SK-N-SH (cell line): ENCODE measurements around the gene HLA-DPA1.

Experiments
- CHD2 ChIP-seq: fragments of 150-350 bp; IDR thresholded peaks from 2 replicates; pipeline ENCODE4 v1.6.1; 2018; ENCODE audit warnings: low read length; ENCODE audit not compliant: partially characterized antibody
- TF ChIP-seq, protein P1 (sequence below): IDR thresholded peaks from 2 replicates; pipeline ENCODE4 v1.6.1; 2012; ENCODE audit warnings: mild to moderate bottlenecking, low read depth, low read length, moderate library complexity

- TF ChIP-seq, protein P1, sequence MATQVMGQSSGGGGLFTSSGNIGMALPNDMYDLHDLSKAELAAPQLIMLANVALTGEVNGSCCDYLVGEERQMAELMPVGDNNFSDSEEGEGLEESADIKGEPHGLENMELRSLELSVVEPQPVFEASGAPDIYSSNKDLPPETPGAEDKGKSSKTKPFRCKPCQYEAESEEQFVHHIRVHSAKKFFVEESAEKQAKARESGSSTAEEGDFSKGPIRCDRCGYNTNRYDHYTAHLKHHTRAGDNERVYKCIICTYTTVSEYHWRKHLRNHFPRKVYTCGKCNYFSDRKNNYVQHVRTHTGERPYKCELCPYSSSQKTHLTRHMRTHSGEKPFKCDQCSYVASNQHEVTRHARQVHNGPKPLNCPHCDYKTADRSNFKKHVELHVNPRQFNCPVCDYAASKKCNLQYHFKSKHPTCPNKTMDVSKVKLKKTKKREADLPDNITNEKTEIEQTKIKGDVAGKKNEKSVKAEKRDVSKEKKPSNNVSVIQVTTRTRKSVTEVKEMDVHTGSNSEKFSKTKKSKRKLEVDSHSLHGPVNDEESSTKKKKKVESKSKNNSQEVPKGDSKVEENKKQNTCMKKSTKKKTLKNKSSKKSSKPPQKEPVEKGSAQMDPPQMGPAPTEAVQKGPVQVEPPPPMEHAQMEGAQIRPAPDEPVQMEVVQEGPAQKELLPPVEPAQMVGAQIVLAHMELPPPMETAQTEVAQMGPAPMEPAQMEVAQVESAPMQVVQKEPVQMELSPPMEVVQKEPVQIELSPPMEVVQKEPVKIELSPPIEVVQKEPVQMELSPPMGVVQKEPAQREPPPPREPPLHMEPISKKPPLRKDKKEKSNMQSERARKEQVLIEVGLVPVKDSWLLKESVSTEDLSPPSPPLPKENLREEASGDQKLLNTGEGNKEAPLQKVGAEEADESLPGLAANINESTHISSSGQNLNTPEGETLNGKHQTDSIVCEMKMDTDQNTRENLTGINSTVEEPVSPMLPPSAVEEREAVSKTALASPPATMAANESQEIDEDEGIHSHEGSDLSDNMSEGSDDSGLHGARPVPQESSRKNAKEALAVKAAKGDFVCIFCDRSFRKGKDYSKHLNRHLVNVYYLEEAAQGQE = no peak
- no peak for TF ChIP-seq CHD2
Observed at GRCh38 chr6:33018418-33018817, 55.0 kb downstream of the HLA-DPA1 start.
